Naive thymus-derived CD4-positive, alpha-beta T cell (primary cell): ENCODE results near the gene SPG7. TPM values are rescaled to one million over a fixed set of nuclear protein-coding genes. Genes with fewer than 3 reads are reported as not detected.

Experiments
- ATAC-seq: fragments of 150-1000 bp; cut with Tn5 transposase; 2 replicates; pipeline ENCODE4 v1.10.0; 2021; ENCODE audit warnings: mild to moderate bottlenecking, moderate library complexity
- CTCF ChIA-PET: fragments of 350-600 bp; sonication (Branson Sonifier 250); formaldehyde crosslinking; loops from one replicate; lab custom pipeline; 2021; ENCODE audit warnings: antibody characterized with exemption; lab: Charles Lee
- POLR2A ChIA-PET: fragments of 350-600 bp; sonication (Branson Sonifier 250); formaldehyde crosslinking; loops from one replicate; lab custom pipeline; 2021; ENCODE audit warnings: antibody characterized with exemption, inconsistent platforms; lab: Charles Lee
- DNase-seq, 9 donors: peaks; one replicate each; pipeline versions ENCODE4 v3.0.0 to v3.0.0-alpha.2; 2020 to 2022; ENCODE audit warnings: mixed read lengths in 1 of 9
- H3K27ac ChIP-seq: one replicate; pipeline ENCODE4 v1.7.0; 2013; ENCODE audit warnings: mild to moderate bottlenecking, low read depth, low read length, moderate library complexity
- H3K27me3 ChIP-seq, 2 donors: one replicate each; pipeline ENCODE4 v1.7.0; 2013; ENCODE audit warnings: low read length in 2 of 2, mild to moderate bottlenecking in 2 of 2, moderate library complexity in 2 of 2; ENCODE audit not compliant: control insufficient read depth in 2 of 2, insufficient read depth in 2 of 2
- H3K36me3 ChIP-seq, 3 experiments: 1 replicate in 2 of 3; 2 replicates in 1 of 3; pipeline ENCODE4 v1.7.0; 2013; ENCODE audit warnings: low read length in 3 of 3, mild to moderate bottlenecking in 3 of 3, moderate library complexity in 1 of 3; ENCODE audit not compliant: insufficient read depth in 3 of 3, control insufficient read depth in 2 of 3
- H3K4me1 ChIP-seq, 2 donors: one replicate each; pipeline ENCODE4 v1.7.0; 2013; ENCODE audit warnings: low read length in 2 of 2, mild to moderate bottlenecking in 2 of 2, moderate library complexity in 1 of 2; ENCODE audit not compliant: control insufficient read depth in 2 of 2, insufficient read depth in 2 of 2
- H3K4me3 ChIP-seq: 2 replicates; pipeline ENCODE4 v1.7.0; 2013; ENCODE audit warnings: mild to moderate bottlenecking, low read length
- H3K9me3 ChIP-seq, 3 experiments: 1 replicate in 2 of 3; 2 replicates in 1 of 3; pipeline ENCODE4 v1.7.0; 2013; ENCODE audit warnings: low read length in 3 of 3; ENCODE audit not compliant: control insufficient read depth in 2 of 3
- H3K27ac Mint-ChIP-seq, 9 donors: one replicate each; pipeline ENCODE4 v1.8.0; 2020 to 2022; ENCODE audit warnings: mixed read lengths in 9 of 9, mild to moderate bottlenecking in 8 of 9, moderate library complexity in 5 of 9, inconsistent platforms in 2 of 9
- H3K27me3 Mint-ChIP-seq, 5 donors: one replicate each; pipeline ENCODE4 v1.8.0; 2021 to 2022; ENCODE audit warnings: mixed read lengths in 5 of 5, mild to moderate bottlenecking in 1 of 5
- H3K36me3 Mint-ChIP-seq, 5 donors: one replicate each; pipeline ENCODE4 v1.8.0; 2020 to 2022; ENCODE audit warnings: mixed read lengths in 5 of 5, mild to moderate bottlenecking in 3 of 5, inconsistent platforms in 1 of 5
- H3K4me1 Mint-ChIP-seq, 7 donors: one replicate each; pipeline ENCODE4 v1.8.0; 2020 to 2022; ENCODE audit warnings: mixed read lengths in 7 of 7, mild to moderate bottlenecking in 3 of 7, inconsistent platforms in 1 of 7
- H3K4me3 Mint-ChIP-seq, 10 donors: one replicate each; pipeline ENCODE4 v1.8.0; 2020 to 2022; ENCODE audit warnings: mild to moderate bottlenecking in 10 of 10, mixed read lengths in 10 of 10, moderate library complexity in 6 of 10, inconsistent platforms in 2 of 10
- H3K9me3 Mint-ChIP-seq, 11 donors: one replicate each; pipeline ENCODE4 v1.8.0; 2020 to 2022; ENCODE audit warnings: mixed read lengths in 11 of 11, mild to moderate bottlenecking in 4 of 11, inconsistent platforms in 1 of 11, moderate library complexity in 1 of 11
- intact Hi-C, 2 donors: fragments of 100-400 bp; cut with micrococcal nuclease; formaldehyde crosslinking; loops; one replicate each; pipeline ENCODE4 v1.15.1; 2023
- polyA plus RNA-seq, 2 donors: library from polyadenylated mRNA; unstranded; fragments of 300-500 nt; fragmentation: Illumina TruSeq; gene quantifications; one replicate each; pipeline ENCODE4 v1.2.3, GENCODE V29; 2021
- total RNA-seq, 6 experiments: library from RNA in 5 of 6; stranded (reverse) in 5 of 6; gene quantifications; 1 replicate in 5 of 6; 2 replicates in 1 of 6; pipeline ENCODE4 v1.2.3 and lab custom pipeline; 2021 to 2026

SPG7 gene
- total and polyA plus RNA-seq, 7 experiments from 2014 or later, result 48.6 to 181 (median 151) TPM

- H3K36me3 Mint-ChIP-seq, result peaks cover 0 to 18% (median 3%) of the 10 kb centered on the region in 5 donors
- H3K4me3 ChIP-seq, result no peak overlapping the region
- peaks cover 81 to 96% (median 87%) of the 10 kb centered on the region in 7 donors for H3K4me1 Mint-ChIP-seq
- peak overlapping the region; percentile 67 to 99 (median 93) for H3K27ac Mint-ChIP-seq
- POLR2A ChIA-PET, result interaction anchor here (0.6 to 4.6 kb wide), 12 partner anchors 8 to 353 kb away, joined by 3 to 17 read pairs (median 4); partner anchors contain the start of gene SPG7
- CTCF ChIA-PET, result no interaction called here
- H3K36me3 ChIP-seq, result no peaks in the 10 kb centered on the region
- H3K9me3 Mint-ChIP-seq, result peaks cover 0 to 3% (median 0%) of the 10 kb centered on the region in 11 donors
- intact Hi-C loops, result no loop called here
- H3K27ac ChIP-seq, result peak overlapping the region; percentile 43
- peaks cover 78 to 91% of the 10 kb centered on the region in 2 donors for H3K4me1 ChIP-seq
- H3K27me3 ChIP-seq, result no peaks in the 10 kb centered on the region
- H3K4me3 Mint-ChIP-seq, result peak overlapping the region; percentile 61 to 98 (median 83)
- H3K9me3 ChIP-seq, result no peaks in the 10 kb centered on the region
- DNase-seq (no peak), ATAC-seq (no peak)
- H3K27me3 Mint-ChIP-seq, result no peaks in the 10 kb centered on the region
Measured at GRCh38 chr16:89482150-89482816, 25.9 kb upstream of the SPG7 start.

- Mint-ChIP-seq H3K4me3 (peak overlapping the region; percentile 74 to 98 (median 87)), H3K27ac (peak overlapping the region; percentile 67 to 99 (median 93)), H3K27me3 (no peaks in the 10 kb centered on the region), H3K36me3 (peaks cover 0 to 18% (median 3%) of the 10 kb centered on the region in 5 donors), H3K4me1 (peaks cover 82 to 96% (median 89%) of the 10 kb centered on the region in 7 donors), H3K9me3 (peaks cover 0 to 3% (median 0%) of the 10 kb centered on the region in 11 donors)
- no peaks in the 10 kb centered on the region for H3K36me3 ChIP-seq
- ATAC-seq, result no peak
- ChIA-PET CTCF (interaction anchor here (1.6 kb wide), 1 partner anchor 8 kb away, joined by 4 read pairs; no protein-coding TSS in a partner anchor), POLR2A (interaction anchor here (0.6 to 4.6 kb wide), 5 partner anchors 8 to 353 kb away, joined by 4 to 17 read pairs (median 6); no protein-coding TSS in a partner anchor)
- peak overlapping the region; percentile 11 for H3K4me3 ChIP-seq
- peaks cover 81 to 90% of the 10 kb centered on the region in 2 donors for H3K4me1 ChIP-seq
- DNase-seq, result no peak
- no peaks in the 10 kb centered on the region for H3K9me3 ChIP-seq
- no peaks in the 10 kb centered on the region for H3K27me3 ChIP-seq
- intact Hi-C loops, result no loop called here
- H3K27ac ChIP-seq, result peak overlapping the region; percentile 70
Measured at GRCh38 chr16:89482817-89483205, 25.4 kb upstream of the SPG7 start.

GRCh38 chr16:89484041-89484501, 24.1 kb upstream of the SPG7 start:
- peaks cover 0 to under 1% (median 0%) of the 10 kb centered on the region in 5 donors for H3K27me3 Mint-ChIP-seq
- CTCF ChIA-PET, result interaction anchor here (0.5 to 1.6 kb wide), 5 partner anchors 9 to 244 kb away, joined by 3 to 4 read pairs (median 3); no protein-coding TSS in a partner anchor
- H3K9me3 ChIP-seq, result no peaks in the 10 kb centered on the region
- H3K27ac ChIP-seq, result peak overlapping the region; percentile 70
- H3K4me1 ChIP-seq, result peaks cover 80 to 89% of the 10 kb centered on the region in 2 donors
- peaks cover 0 to 20% (median 3%) of the 10 kb centered on the region in 5 donors for H3K36me3 Mint-ChIP-seq
- ATAC-seq, result peak; percentile 77
- intact Hi-C loops, result loop anchor here (1.0 to 2.0 kb wide), 6 partner anchors 8 to 123 kb away; no protein-coding TSS in a partner anchor
- peak in 7 of 9 donors; percentile 60 to 87 (median 83) for DNase-seq
- H3K4me1 Mint-ChIP-seq, result peaks cover 80 to 96% (median 87%) of the 10 kb centered on the region in 7 donors
- peak overlapping the region; percentile 19 for H3K4me3 ChIP-seq
- H3K9me3 Mint-ChIP-seq, result peaks cover 0 to 5% (median 0%) of the 10 kb centered on the region in 11 donors
- no peaks in the 10 kb centered on the region for H3K36me3 ChIP-seq
- no peaks in the 10 kb centered on the region for H3K27me3 ChIP-seq
- peak overlapping the region; percentile 83 to 99 (median 96) for H3K27ac Mint-ChIP-seq
- peak overlapping the region; percentile 78 to 98 (median 87) for H3K4me3 Mint-ChIP-seq
- POLR2A ChIA-PET, result interaction anchor here (0.5 to 4.6 kb wide), 18 partner anchors 10 to 263 kb away, joined by 3 to 17 read pairs (median 4); partner anchors contain the start of gene SPG7

- Histone ChIP-seq H3K36me3 (no peaks in the 10 kb centered on the region), H3K27ac (peak overlapping the region; percentile 70), H3K4me3 (peak overlapping the region; percentile 19), H3K4me1 (peaks cover 79 to 86% of the 10 kb centered on the region in 2 donors), H3K9me3 (no peaks in the 10 kb centered on the region), H3K27me3 (no peaks in the 10 kb centered on the region)
- ATAC-seq (no peak), DNase-seq (peak in 3 of 9 donors; percentile 28 to 42 (median 33))
- intact Hi-C loops, result loop anchor here (1.0 to 5.0 kb wide), 9 partner anchors 9 to 217 kb away; partner anchors contain the start of gene SPATA2L (in 1 of the 2)
- Mint-ChIP-seq H3K36me3 (peaks cover 0 to 21% (median 3%) of the 10 kb centered on the region in 5 donors), H3K4me3 (peak overlapping the region; percentile 78 to 98 (median 88)), H3K27ac (peak overlapping the region; percentile 83 to 99 (median 96)), H3K4me1 (peaks cover 80 to 91% (median 83%) of the 10 kb centered on the region in 7 donors), H3K9me3 (peaks cover 0 to 6% (median 0%) of the 10 kb centered on the region in 11 donors), H3K27me3 (peaks cover 0 to 2% (median 0%) of the 10 kb centered on the region in 5 donors)
- CTCF ChIA-PET, result interaction anchor here (0.5 to 0.8 kb wide), 4 partner anchors 18 to 196 kb away, joined by 3 to 4 read pairs (median 3); no protein-coding TSS in a partner anchor
- POLR2A ChIA-PET, result interaction anchor here (0.6 to 4.6 kb wide), 12 partner anchors 8 to 124 kb away, joined by 3 to 17 read pairs (median 4); partner anchors contain the start of gene SPG7
Measured at GRCh38 chr16:89484923-89485679, 23.1 kb upstream of the SPG7 start.

- POLR2A ChIA-PET, result interaction anchor here (0.6 to 4.6 kb wide), 10 partner anchors 9 to 276 kb away, joined by 3 to 17 read pairs (median 4); no protein-coding TSS in a partner anchor
- Histone ChIP-seq H3K27me3 (no peaks in the 10 kb centered on the region), H3K4me1 (peaks cover 74 to 81% of the 10 kb centered on the region in 2 donors), H3K27ac (peak overlapping the region; percentile 70), H3K9me3 (no peaks in the 10 kb centered on the region), H3K36me3 (no peaks in the 10 kb centered on the region), H3K4me3 (peak overlapping the region; percentile 19)
- peak overlapping the region; percentile 73 to 98 (median 88) for H3K4me3 Mint-ChIP-seq
- ATAC-seq (no peak), DNase-seq (no peak)
- peaks cover 73 to 88% (median 78%) of the 10 kb centered on the region in 7 donors for H3K4me1 Mint-ChIP-seq
- peaks cover 0 to 6% (median 0%) of the 10 kb centered on the region in 11 donors for H3K9me3 Mint-ChIP-seq
- peak overlapping the region; percentile 83 to 99 (median 96) for H3K27ac Mint-ChIP-seq
- peaks cover 0 to 21% (median 3%) of the 10 kb centered on the region in 5 donors for H3K36me3 Mint-ChIP-seq
- CTCF ChIA-PET, result interaction anchor here (0.6 to 0.9 kb wide), 4 partner anchors 9 to 204 kb away, joined by 3 to 4 read pairs (median 3); no protein-coding TSS in a partner anchor
- peaks cover 0 to 2% (median 0%) of the 10 kb centered on the region in 5 donors for H3K27me3 Mint-ChIP-seq
- intact Hi-C loops, result loop anchor here (2.0 to 5.0 kb wide), 6 partner anchors 19 to 217 kb away; partner anchors contain the start of gene SPATA2L (in 1 of the 2)
Measured at GRCh38 chr16:89485701-89486246, 22.4 kb upstream of the SPG7 start.
